GM18526 (cell line): ENCODE measurements around the gene MAP3K13.
A peak's percentile ranks its signal among the peaks of the same experiment; 100 is the strongest.

ENCODE experiments used
- POLR2A ChIP-seq: IDR thresholded peaks from 3 replicates; pipeline ENCODE4 v1.6.1; 2011; ENCODE audit not compliant: insufficient read length; ENCODE audit errors: extremely low read depth

Gene MAP3K13

GRCh38 chr3:185460719-185461350 is 97.9 kb downstream of the MAP3K13 start:
- TF ChIP-seq POLR2A: no peak

- TF ChIP-seq POLR2A: no peak
Measured at GRCh38 chr3:185465471-185465870, 102.5 kb downstream of the MAP3K13 start.

- no peak for TF ChIP-seq POLR2A
Measured at GRCh38 chr3:185469542-185469941, 106.6 kb downstream of the MAP3K13 start.

GRCh38 chr3:185470323-185470722 is 107.4 kb downstream of the MAP3K13 start:
- no peak for TF ChIP-seq POLR2A

GRCh38 chr3:185473290-185473815 is 110.4 kb downstream of the MAP3K13 start:
- no peak for TF ChIP-seq POLR2A

- TF ChIP-seq POLR2A: no peak
Measured at GRCh38 chr3:185477316-185477715, 114.4 kb downstream of the MAP3K13 start.

- no peak for TF ChIP-seq POLR2A
Measured at GRCh38 chr3:185479373-185479945, 116.5 kb downstream of the MAP3K13 start.

- no peak for TF ChIP-seq POLR2A
Measured at GRCh38 chr3:185484296-185484695, 121.4 kb downstream of the MAP3K13 start.

GRCh38 chr3:185486394-185486793 is 123.5 kb downstream of the MAP3K13 start:
- TF ChIP-seq POLR2A: no peak

- TF ChIP-seq POLR2A: no peak
Measured at GRCh38 chr3:185488465-185488864, 125.5 kb downstream of the MAP3K13 start.

- no peak for TF ChIP-seq POLR2A
Measured at GRCh38 chr3:185489462-185489861, 126.5 kb downstream of the MAP3K13 start.

GRCh38 chr3:185490241-185490640 is 127.3 kb downstream of the MAP3K13 start:
- no peak for TF ChIP-seq POLR2A

- TF ChIP-seq POLR2A: peak; percentile 86
Measured at GRCh38 chr3:185498503-185499396, 135.8 kb downstream of the MAP3K13 start, which contains the start of gene TMEM41A. TMEM41A (minus strand) TSS chr3:185499035; CDS start chr3:185498961, 74 bp downstream.

GRCh38 chr3:185502987-185503386 is 140.1 kb downstream of the MAP3K13 start:
- TF ChIP-seq POLR2A: no peak

GRCh38 chr3:185503521-185503920 is 140.6 kb downstream of the MAP3K13 start:
- TF ChIP-seq POLR2A: no peak

GRCh38 chr3:185504636-185505035 is 141.7 kb downstream of the MAP3K13 start:
- TF ChIP-seq POLR2A: no peak
